CD4-positive, CD25-positive, alpha-beta regulatory T cell (primary cell): Measurements from ENCODE around the gene CCSER1. TPM values are rescaled to one million over a fixed set of nuclear protein-coding genes. Genes with fewer than 3 reads are reported as not detected.
A peak's percentile ranks its signal among the peaks of the same experiment; 100 is the strongest.

Source experiments
- ATAC-seq, 2 donors: fragments of 150-1000 bp; cut with Tn5 transposase; one replicate each; pipeline ENCODE4 v1.10.0; 2021; ENCODE audit warnings: low read depth in 2 of 2, moderate number of reproducible peaks in 2 of 2, moderate library complexity in 1 of 2
- DNase-seq, 3 donors: peaks; one replicate each; pipeline versions ENCODE4 v3.0.0 to v3.0.0-alpha.2; 2012 to 2022; ENCODE audit warnings: mixed read lengths in 1 of 3
- H3K27ac ChIP-seq: one replicate; pipeline ENCODE4 v1.7.0; 2013; ENCODE audit warnings: mild to moderate bottlenecking, low read length; ENCODE audit not compliant: insufficient read depth, poor library complexity, severe bottlenecking
- H3K27me3 ChIP-seq: one replicate; pipeline ENCODE4 v1.7.0; 2013; ENCODE audit warnings: low read length; ENCODE audit not compliant: control insufficient read depth, insufficient read depth
- H3K36me3 ChIP-seq: one replicate; pipeline ENCODE4 v1.7.0; 2013; ENCODE audit warnings: mild to moderate bottlenecking, low read length, moderate library complexity; ENCODE audit not compliant: control insufficient read depth, insufficient read depth
- H3K4me1 ChIP-seq: 2 replicates; pipeline ENCODE4 v1.7.0; 2013; ENCODE audit warnings: mild to moderate bottlenecking, low read length; ENCODE audit not compliant: insufficient read depth, control insufficient read depth, poor library complexity, severe bottlenecking
- H3K4me3 ChIP-seq: one replicate; pipeline ENCODE4 v1.7.0; 2013; ENCODE audit warnings: low read depth, mild to moderate bottlenecking, low read length, moderate library complexity
- H3K9me3 ChIP-seq, 2 experiments: 1 replicate in 1 of 2; 2 replicates in 1 of 2; pipeline ENCODE4 v1.7.0; 2013; ENCODE audit warnings: low read length in 2 of 2, mild to moderate bottlenecking in 1 of 2, moderate library complexity in 1 of 2; ENCODE audit not compliant: control insufficient read depth in 2 of 2
- H3K27ac Mint-ChIP-seq, 3 donors: one replicate each; pipeline ENCODE4 v1.8.0; 2020 to 2022; ENCODE audit warnings: mild to moderate bottlenecking in 3 of 3, mixed read lengths in 3 of 3, moderate library complexity in 2 of 3
- H3K27me3 Mint-ChIP-seq: one replicate; pipeline ENCODE4 v1.8.0; 2022; ENCODE audit warnings: mild to moderate bottlenecking, mixed read lengths
- H3K36me3 Mint-ChIP-seq: one replicate; pipeline ENCODE4 v1.8.0; 2020; ENCODE audit warnings: mixed read lengths
- H3K4me1 Mint-ChIP-seq, 4 donors: one replicate each; pipeline ENCODE4 v1.8.0; 2020 to 2022; ENCODE audit warnings: mixed read lengths in 4 of 4, mild to moderate bottlenecking in 1 of 4
- H3K4me3 Mint-ChIP-seq, 4 donors: one replicate each; pipeline ENCODE4 v1.8.0; 2020 to 2022; ENCODE audit warnings: mild to moderate bottlenecking in 4 of 4, mixed read lengths in 4 of 4, moderate library complexity in 3 of 4
- H3K9me3 Mint-ChIP-seq, 7 donors: one replicate each; pipeline ENCODE4 v1.8.0; 2020 to 2022; ENCODE audit warnings: mixed read lengths in 7 of 7, mild to moderate bottlenecking in 3 of 7, moderate library complexity in 2 of 7
- polyA plus RNA-seq, 4 donors: library from polyadenylated mRNA; unstranded; fragments of 300-500 nt; fragmentation: Illumina TruSeq; gene quantifications; one replicate each; pipeline ENCODE4 v1.2.3, GENCODE V29; 2021
- total RNA-seq: library from RNA; stranded (reverse); gene quantifications from one replicate; pipeline ENCODE4 v1.2.3, GENCODE V29; 2022

Gene CCSER1
- total and polyA plus RNA-seq, 5 donors from 2014 or later: 0.20 to 0.60 TPM; not detected in 3

DNA sequence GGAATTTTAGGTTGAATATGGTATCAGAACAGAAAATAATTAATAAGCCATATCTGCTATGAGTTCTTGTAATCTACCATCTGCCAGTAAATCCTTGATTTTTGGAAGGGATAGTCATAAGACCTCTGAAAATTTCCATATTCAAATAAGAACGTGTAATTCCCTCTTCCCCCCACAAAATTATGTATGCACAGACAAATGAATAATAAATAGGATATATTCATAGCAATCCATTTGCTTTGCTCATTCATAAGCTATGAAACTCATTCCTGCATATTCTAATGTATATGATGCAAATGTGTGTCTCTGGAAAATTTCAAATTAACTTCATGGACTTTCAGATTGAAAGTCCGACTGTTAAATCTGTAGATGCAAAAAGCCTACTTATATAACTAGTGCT is 1343.5 kb downstream of the CCSER1 start:
- H3K27ac Mint-ChIP-seq: no peak overlapping the region

DNA sequence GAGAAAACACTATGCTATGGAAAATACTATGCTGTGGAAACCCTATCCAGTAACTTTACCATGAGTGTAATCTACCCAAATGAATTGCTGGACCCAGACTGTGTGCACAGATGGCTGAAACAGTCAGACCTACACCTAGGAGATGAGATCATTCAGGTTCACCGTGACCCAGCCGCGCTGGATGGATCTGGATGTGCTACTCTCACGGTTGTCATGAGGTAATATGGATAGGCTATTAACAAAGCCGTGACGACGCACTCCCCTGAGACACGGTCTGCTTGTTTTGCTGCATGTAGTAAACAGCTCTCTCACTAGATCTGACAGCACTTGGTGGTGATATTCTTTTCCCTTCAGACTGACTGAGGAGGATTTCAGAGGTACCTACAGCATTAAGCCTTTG is 1344.1 kb downstream of the CCSER1 start:
- peaks cover 0 to 12% (median 1%) of the 10 kb centered on the region in 7 donors for H3K9me3 Mint-ChIP-seq
- Histone ChIP-seq H3K9me3 (peaks cover 0 to 1% of the 10 kb centered on the region in 2 experiments), H3K27me3 (no peaks in the 10 kb centered on the region), H3K4me3 (no peak overlapping the region), H3K36me3 (no peaks in the 10 kb centered on the region), H3K27ac (no peak overlapping the region), H3K4me1 (no peaks in the 10 kb centered on the region)
- no peaks in the 10 kb centered on the region for H3K36me3 Mint-ChIP-seq
- H3K4me3 Mint-ChIP-seq: no peak overlapping the region
- H3K4me1 Mint-ChIP-seq: no peaks in the 10 kb centered on the region
- DNase-seq (no peak), ATAC-seq (no peak)
- no peak overlapping the region for H3K27ac Mint-ChIP-seq
- H3K27me3 Mint-ChIP-seq: no peaks in the 10 kb centered on the region

More for the DNA sequence above, 1343.5 kb downstream of the CCSER1 start:
- Mint-ChIP-seq H3K4me3 (no peak overlapping the region), H3K27me3 (no peaks in the 10 kb centered on the region), H3K4me1 (no peaks in the 10 kb centered on the region), H3K9me3 (peaks cover 0 to 9% (median 1%) of the 10 kb centered on the region in 7 donors), H3K36me3 (no peaks in the 10 kb centered on the region)
- no peaks in the 10 kb centered on the region for H3K4me1 ChIP-seq
- no peak for ATAC-seq
- no peaks in the 10 kb centered on the region for H3K36me3 ChIP-seq
- DNase-seq: no peak
- peaks cover 0 to 1% of the 10 kb centered on the region in 2 experiments for H3K9me3 ChIP-seq
- no peak overlapping the region for H3K4me3 ChIP-seq
- no peak overlapping the region for H3K27ac ChIP-seq
- no peaks in the 10 kb centered on the region for H3K27me3 ChIP-seq

DNA sequence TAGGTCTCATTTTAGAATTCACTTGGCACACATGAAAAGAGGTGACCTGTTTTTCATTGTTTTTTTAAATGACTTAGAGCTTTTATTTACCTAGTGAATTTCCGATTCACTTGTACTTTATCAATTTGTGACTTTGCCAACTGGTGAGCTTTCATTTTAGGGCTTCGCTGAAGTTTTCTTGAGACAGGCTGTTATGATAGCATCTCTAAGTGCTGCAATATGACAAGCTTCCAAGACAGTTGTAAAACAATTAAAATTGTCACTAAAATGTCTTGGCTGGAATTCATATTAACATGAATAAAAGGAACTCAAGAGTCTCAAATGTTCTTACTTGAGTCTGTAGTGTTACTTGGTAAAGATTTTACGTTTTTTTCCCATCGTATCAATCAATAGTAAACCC is 1344.9 kb downstream of the CCSER1 start:
- ATAC-seq: no peak
- H3K4me1 Mint-ChIP-seq: no peaks in the 10 kb centered on the region
- no peak overlapping the region for H3K4me3 Mint-ChIP-seq
- no peak overlapping the region for H3K4me3 ChIP-seq
- H3K27ac ChIP-seq: no peak overlapping the region
- H3K9me3 ChIP-seq: peaks cover 0 to 1% of the 10 kb centered on the region in 2 experiments
- H3K27me3 Mint-ChIP-seq: no peaks in the 10 kb centered on the region
- no peaks in the 10 kb centered on the region for H3K27me3 ChIP-seq
- H3K36me3 ChIP-seq: no peaks in the 10 kb centered on the region
- peaks cover 0 to 19% (median 1%) of the 10 kb centered on the region in 7 donors for H3K9me3 Mint-ChIP-seq
- H3K36me3 Mint-ChIP-seq: no peaks in the 10 kb centered on the region
- no peak for DNase-seq
- H3K27ac Mint-ChIP-seq: no peak overlapping the region
- no peaks in the 10 kb centered on the region for H3K4me1 ChIP-seq

DNA sequence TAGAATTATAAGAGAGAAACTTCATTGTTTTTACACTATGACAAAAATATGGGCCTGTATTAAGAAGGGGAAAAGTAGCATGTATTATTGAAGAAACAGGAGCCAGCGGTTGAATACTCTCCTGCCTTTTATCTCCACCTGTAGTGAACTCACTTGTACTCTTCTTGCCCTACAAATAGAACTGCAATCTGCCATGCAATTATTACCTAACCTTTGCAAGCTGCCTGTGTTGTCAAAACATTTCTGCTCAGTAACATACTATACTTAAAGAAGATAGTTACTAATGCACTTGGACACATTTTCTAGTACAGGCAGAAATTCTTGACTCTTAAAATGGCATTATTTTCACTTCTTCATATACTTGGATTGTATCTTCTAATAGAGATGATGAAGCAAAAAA is 1358.2 kb downstream of the CCSER1 start:
- H3K4me3 ChIP-seq: no peak overlapping the region
- Mint-ChIP-seq H3K27ac (no peak overlapping the region), H3K27me3 (no peaks in the 10 kb centered on the region), H3K4me3 (no peak overlapping the region), H3K36me3 (no peaks in the 10 kb centered on the region), H3K4me1 (no peaks in the 10 kb centered on the region), H3K9me3 (peaks cover 2 to 27% (median 7%) of the 10 kb centered on the region in 7 donors)
- no peak for DNase-seq
- H3K27ac ChIP-seq: no peak overlapping the region
- no peaks in the 10 kb centered on the region for H3K36me3 ChIP-seq
- ATAC-seq: no peak
- H3K4me1 ChIP-seq: no peaks in the 10 kb centered on the region
- peaks cover 0 to 3% of the 10 kb centered on the region in 2 experiments for H3K9me3 ChIP-seq
- no peaks in the 10 kb centered on the region for H3K27me3 ChIP-seq

DNA sequence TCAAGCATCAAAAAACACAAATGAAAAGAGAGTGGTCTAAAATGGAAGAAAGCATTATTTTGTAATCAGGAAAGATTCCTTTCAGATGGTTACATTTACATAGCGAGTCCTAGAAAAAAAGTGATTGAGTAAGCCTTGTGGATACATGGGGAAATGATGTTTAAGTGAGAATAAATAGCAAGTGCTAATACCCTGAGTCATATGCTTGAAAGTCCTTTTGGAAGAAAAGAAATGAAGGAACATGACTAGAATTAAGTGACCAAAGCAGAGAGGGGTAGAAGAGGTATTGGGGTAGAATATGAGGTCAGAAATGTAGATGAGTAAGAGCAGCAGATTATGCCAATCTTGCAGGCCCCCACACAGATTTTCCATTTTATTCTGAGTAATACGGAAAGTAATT is 1361.8 kb downstream of the CCSER1 start:
- Mint-ChIP-seq H3K27ac (peak overlapping the region in 1 of 3 donors; percentile 84), H3K4me3 (no peak overlapping the region), H3K36me3 (no peaks in the 10 kb centered on the region), H3K27me3 (no peaks in the 10 kb centered on the region), H3K4me1 (no peaks in the 10 kb centered on the region), H3K9me3 (peaks cover 4 to 26% (median 8%) of the 10 kb centered on the region in 7 donors)
- Histone ChIP-seq H3K27me3 (no peaks in the 10 kb centered on the region), H3K27ac (no peak overlapping the region), H3K36me3 (no peaks in the 10 kb centered on the region), H3K4me3 (no peak overlapping the region), H3K9me3 (no peaks in the 10 kb centered on the region), H3K4me1 (no peaks in the 10 kb centered on the region)
- no peak for ATAC-seq
- no peak for DNase-seq

DNA sequence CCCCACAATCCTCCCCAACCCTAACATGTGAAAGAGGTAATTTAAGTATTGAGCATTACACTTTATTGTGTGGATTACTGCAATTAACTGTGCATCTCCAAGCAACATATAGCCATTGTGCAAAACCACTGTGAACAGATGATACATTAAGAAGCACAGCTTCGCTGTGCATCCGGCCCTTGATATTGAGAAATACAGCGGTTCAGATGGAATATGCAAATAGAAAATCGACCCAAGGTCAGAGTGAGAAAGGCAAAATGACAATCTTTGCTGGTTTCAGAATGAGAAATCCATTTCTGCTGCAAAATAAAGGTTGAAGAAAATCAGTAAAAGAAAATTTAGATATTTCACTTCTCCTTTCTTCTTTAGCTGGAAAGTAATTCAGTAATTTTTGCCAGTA is 1370.7 kb downstream of the CCSER1 start:
- DNase-seq (no peak), ATAC-seq (no peak)
- no peaks in the 10 kb centered on the region for H3K27me3 Mint-ChIP-seq
- peaks cover 0 to 5% (median 0%) of the 10 kb centered on the region in 7 donors for H3K9me3 Mint-ChIP-seq
- no peak overlapping the region for H3K4me3 Mint-ChIP-seq
- Histone ChIP-seq H3K36me3 (no peaks in the 10 kb centered on the region), H3K27me3 (no peaks in the 10 kb centered on the region), H3K27ac (no peak overlapping the region), H3K9me3 (no peaks in the 10 kb centered on the region), H3K4me3 (no peak overlapping the region), H3K4me1 (no peaks in the 10 kb centered on the region)
- no peaks in the 10 kb centered on the region for H3K4me1 Mint-ChIP-seq
- H3K27ac Mint-ChIP-seq: no peak overlapping the region
- H3K36me3 Mint-ChIP-seq: no peaks in the 10 kb centered on the region

DNA sequence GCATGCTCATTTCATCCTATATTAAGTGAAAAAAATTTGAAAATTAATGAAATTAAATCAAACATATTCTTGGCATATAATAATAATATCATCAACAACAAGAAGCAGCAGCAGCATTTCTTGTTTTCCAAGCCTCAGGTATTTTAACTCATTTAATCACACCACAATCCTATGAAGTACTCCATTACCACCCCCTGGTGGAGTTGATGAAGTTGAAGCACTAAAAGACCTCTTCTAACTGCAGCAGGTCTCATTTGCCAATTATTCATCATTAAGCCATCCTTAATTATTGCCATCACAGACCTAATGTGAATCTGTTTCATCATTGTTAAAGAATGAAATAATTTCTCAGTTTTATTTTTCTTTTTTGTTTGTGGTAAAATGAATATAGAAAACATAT is 1375.2 kb downstream of the CCSER1 start:
- ATAC-seq (no peak), DNase-seq (no peak)
- H3K4me3 Mint-ChIP-seq: no peak overlapping the region
- no peaks in the 10 kb centered on the region for H3K27me3 Mint-ChIP-seq
- H3K27ac ChIP-seq: no peak overlapping the region
- H3K36me3 Mint-ChIP-seq: no peaks in the 10 kb centered on the region
- no peak overlapping the region for H3K4me3 ChIP-seq
- no peak overlapping the region for H3K27ac Mint-ChIP-seq
- no peaks in the 10 kb centered on the region for H3K4me1 ChIP-seq
- no peaks in the 10 kb centered on the region for H3K9me3 ChIP-seq
- H3K27me3 ChIP-seq: no peaks in the 10 kb centered on the region
- H3K9me3 Mint-ChIP-seq: peaks cover 0 to 9% (median 0%) of the 10 kb centered on the region in 7 donors
- H3K36me3 ChIP-seq: no peaks in the 10 kb centered on the region
- H3K4me1 Mint-ChIP-seq: no peaks in the 10 kb centered on the region

DNA sequence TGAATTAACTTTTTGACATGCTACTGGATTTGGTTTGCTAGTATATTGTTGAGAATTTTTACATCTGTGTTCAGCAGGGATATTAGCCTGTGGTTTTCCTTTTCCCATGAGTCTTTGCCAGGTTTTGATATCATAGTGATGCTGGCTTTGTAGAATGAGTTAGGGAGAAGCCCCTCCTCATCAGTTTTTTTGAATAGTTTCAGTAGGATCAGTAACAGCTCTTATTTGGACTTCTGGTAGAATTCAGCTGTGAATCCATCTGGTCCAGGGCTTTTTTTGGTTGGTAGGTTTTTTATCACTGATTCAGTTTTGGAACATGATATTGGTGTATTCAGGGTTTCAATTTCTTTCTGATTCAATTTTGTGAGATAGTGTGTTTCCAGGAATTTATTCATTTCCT is 1386.1 kb downstream of the CCSER1 start:
- Histone ChIP-seq H3K27me3 (no peaks in the 10 kb centered on the region), H3K9me3 (peaks cover 0 to 2% of the 10 kb centered on the region in 2 experiments), H3K27ac (no peak overlapping the region), H3K4me1 (no peaks in the 10 kb centered on the region), H3K36me3 (no peaks in the 10 kb centered on the region), H3K4me3 (no peak overlapping the region)
- DNase-seq (no peak), ATAC-seq (no peak)
- Mint-ChIP-seq H3K4me1 (no peaks in the 10 kb centered on the region), H3K36me3 (no peaks in the 10 kb centered on the region), H3K9me3 (peaks cover 5 to 49% (median 14%) of the 10 kb centered on the region in 7 donors), H3K4me3 (no peak overlapping the region), H3K27ac (no peak overlapping the region), H3K27me3 (no peaks in the 10 kb centered on the region)
